NOMO-1 treated with DMSO at 0.1 percent for 48 hours (cell line): ENCODE data around the gene SOX5.
"Not testable (repeated sequence)": the region's sequence is repeated elsewhere in the genome, so short reads cannot be mapped to it uniquely, and the experiment has no call there.

ENCODE experiments used
- DNase-seq: peaks from one replicate; lab custom pipeline; 2025; ENCODE audit not compliant: unreplicated experiment; lab: John Stamatoyannopoulos, UW

Gene SOX5

DNA sequence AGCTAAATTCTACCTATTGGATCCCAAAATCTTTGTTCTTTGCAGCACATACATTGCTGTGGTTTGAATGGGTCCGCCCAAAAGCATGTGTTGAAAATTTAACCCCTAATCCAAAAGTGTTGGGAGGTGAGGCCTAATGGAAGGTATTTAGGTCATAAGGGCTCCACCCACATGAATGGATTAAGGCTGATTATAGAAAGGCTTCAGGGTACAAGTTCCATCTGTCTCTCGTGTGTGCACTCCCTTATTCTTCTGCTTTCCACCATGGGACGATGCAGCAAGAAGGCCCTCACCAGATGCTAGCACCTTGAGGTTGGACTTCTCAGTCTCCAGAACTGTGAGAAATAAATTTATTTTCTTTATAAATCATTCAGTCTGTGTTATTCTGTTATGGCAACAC lies 190.9 kb downstream of the SOX5 start:
- no peak for DNase-seq

DNA sequence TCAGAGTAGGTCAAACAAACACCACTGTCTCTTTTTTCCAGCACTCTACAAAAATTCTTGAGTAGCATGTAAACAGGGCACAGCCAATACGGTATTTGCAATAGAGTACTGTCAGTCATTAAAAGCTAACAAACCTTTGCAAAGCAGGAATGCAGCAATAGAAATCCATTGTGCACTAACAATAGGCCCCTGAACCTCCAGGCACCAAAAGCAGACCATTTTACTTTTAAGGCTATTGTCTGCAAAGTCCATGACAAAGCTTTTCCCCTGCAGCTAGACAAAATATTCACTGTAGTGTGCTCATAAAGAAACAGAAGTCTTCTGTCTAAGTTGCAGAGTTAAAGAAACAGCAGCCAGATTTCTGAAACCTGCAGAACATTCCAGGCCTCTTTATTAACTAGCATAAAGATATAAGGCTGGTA lies 191.9 kb downstream of the SOX5 start:
- DNase-seq, result no peak

DNA sequence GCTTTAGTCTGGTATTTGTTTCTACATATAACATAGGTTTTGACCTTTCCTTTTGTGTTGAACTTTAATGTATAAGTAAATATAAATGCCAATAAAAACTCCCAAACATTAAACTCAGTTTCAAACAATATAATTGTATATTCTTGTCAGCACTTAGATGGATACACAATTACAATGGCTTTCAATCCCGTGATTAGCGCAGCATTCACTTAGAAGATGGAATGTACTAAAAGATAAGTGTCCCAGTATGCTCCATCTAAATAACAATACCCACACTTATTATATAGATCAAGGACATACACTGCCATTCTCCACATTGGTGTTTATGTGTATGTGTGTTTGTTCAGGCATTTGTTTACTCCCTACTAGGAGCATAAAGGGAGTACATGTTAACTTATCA lies 193.1 kb downstream of the SOX5 start:
- no peak for DNase-seq

- DNase-seq, result no peak
Observed at GRCh38 chr12:23753628-23754365, 195.7 kb downstream of the SOX5 start.

DNA sequence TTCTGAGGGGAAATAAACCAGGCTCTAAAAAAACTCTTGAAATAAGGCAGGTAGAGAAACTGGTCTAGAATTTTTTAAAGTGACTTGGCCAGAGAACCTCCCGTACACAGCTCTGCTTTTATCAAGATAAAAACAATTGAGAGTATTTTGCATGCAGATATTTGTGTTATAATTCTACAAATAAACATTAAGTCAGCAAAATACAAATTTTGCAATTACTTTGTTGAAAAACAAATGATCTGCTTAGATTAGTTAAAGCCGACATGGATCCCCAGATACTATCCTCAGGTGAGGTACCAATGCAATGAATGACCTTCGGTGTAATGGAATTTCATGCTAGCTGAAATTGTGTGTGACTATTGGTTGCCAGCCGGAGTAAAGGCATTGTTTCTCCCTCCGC lies 197.2 kb downstream of the SOX5 start:
- no peak for DNase-seq

GRCh38 chr12:23751641-23752040 lies 197.8 kb downstream of the SOX5 start:
- DNase-seq, result no peak

- no peak for DNase-seq
Observed at GRCh38 chr12:23750923-23751322, 198.5 kb downstream of the SOX5 start.

GRCh38 chr12:23744696-23745095 lies 204.8 kb downstream of the SOX5 start:
- DNase-seq, result no peak

GRCh38 chr12:23742574-23742973 lies 206.9 kb downstream of the SOX5 start:
- DNase-seq, result no peak

DNA sequence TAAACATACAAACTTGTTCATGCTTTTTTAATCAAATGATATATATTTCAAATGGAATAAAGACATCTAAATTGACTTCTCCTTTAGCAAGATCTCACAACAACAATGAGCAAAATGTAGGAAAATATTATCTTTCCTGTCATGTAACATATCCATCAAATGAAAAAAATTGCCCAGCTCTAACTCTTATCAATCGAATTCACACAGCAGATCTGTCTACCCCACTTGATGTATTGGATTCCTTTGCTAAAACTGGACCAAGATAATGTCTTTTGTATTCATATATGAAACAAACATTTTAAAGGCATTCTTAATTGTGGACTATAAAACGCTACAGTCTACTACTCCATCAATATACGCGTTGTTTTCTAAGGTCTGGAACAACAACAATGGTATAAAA lies 218.0 kb downstream of the SOX5 start:
- no peak for DNase-seq

GRCh38 chr12:23731035-23731434 lies 218.4 kb downstream of the SOX5 start:
- DNase-seq, result no peak

- DNase-seq, result no peak
Observed at GRCh38 chr12:23729359-23729758, 220.1 kb downstream of the SOX5 start.

- DNase-seq, result no peak
Observed at GRCh38 chr12:23726646-23727045, 222.8 kb downstream of the SOX5 start.

GRCh38 chr12:23722655-23723054 lies 226.8 kb downstream of the SOX5 start:
- DNase-seq, result no peak

DNA sequence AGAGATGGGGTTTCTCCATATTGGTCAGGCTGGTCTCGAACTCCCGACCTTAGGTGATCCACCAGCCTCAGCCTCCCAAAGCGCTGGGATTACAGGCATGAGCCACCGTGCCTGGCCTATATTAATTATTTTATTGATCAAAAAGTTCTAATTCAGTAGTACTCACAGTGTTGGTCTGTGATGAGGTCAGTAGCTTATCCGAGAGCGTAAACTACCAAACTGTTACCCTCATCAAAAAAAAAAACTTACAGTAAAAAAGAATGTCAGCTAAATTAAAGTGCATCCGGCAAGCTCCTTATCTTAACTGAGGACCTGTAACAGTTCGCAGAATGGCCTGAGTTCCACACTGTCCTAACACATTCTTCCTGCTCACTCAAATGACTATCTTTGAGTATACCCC lies 228.2 kb downstream of the SOX5 start:
- DNase-seq, result no peak

- no peak for DNase-seq
Observed at GRCh38 chr12:23719493-23719892, 230.0 kb downstream of the SOX5 start.

GRCh38 chr12:23710361-23710760 lies 239.1 kb downstream of the SOX5 start:
- DNase-seq, result not testable (repeated sequence)

GRCh38 chr12:23708185-23708837 lies 241.2 kb downstream of the SOX5 start:
- no peak for DNase-seq

GRCh38 chr12:23707270-23707669 lies 242.2 kb downstream of the SOX5 start:
- DNase-seq, result no peak

DNA sequence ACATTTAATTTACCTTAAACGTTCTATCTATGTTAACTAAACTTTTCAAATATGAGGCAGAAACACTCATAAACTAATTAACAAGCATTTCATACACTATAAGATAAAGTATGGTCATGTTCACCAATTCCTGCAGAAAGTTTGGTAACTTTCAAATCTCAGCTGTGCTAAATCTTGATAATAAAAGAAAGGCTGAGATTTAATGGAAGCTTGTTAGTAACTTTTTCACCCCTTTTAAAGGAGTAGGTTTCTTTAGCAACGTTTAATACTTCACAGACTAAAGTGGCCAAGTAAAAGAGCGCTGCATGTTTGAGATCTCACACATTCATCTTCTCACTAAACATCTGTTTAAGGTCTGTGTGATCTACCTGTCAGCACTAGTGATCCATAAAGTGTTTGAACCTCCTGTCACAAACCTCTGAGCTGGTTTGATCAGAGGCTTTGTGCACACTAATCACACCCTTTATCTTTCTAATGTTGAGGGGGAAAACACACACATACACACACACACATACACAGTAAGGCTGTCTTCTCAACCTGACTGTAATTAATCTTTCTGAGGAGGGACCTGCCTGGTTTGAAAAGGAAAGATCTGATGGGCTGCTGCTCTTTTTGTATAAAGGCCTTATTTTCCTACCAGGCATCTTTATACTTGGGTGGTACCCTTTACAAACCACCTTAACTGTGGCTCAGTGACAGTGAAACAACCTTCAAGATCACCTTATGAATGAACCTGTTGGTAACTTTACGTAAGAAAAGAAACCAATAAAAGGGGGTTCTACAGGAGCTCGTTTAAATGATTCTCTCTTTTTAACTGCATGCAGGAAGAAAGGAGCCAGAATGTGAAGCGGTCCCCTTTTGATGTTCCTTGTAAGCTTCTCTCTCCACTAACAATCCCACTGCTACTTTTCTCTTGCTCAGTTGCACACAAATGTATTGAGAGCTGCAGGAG lies 244.2 kb downstream of the SOX5 start:
- no peak for DNase-seq

- no peak for DNase-seq
Observed at GRCh38 chr12:23703051-23703450, 246.4 kb downstream of the SOX5 start.

GRCh38 chr12:23699031-23699430 lies 250.4 kb downstream of the SOX5 start:
- DNase-seq, result no peak
